Loucy (cell line): ENCODE measurements around the gene SLC25A21.

Source experiments
- H2AFZ ChIP-seq: fragments of 200-600 bp; sonication (generic); 2 replicates; pipeline ENCODE4 v1.6.0; 2016; ENCODE audit warnings: antibody characterized with exemption, mild to moderate bottlenecking, low read length, moderate library complexity
- H3F3A ChIP-seq: fragments of 200-600 bp; 2 replicates; pipeline ENCODE4 v1.6.0; 2016; ENCODE audit warnings: antibody characterized with exemption, low read depth, mild to moderate bottlenecking
- H3K27me3 ChIP-seq: fragments of 200-600 bp; sonication (generic); 2 replicates; pipeline ENCODE4 v1.6.1; 2014; ENCODE audit warnings: low read length, mild to moderate bottlenecking; ENCODE audit not compliant: insufficient read depth, poor library complexity, severe bottlenecking
- H3K36me3 ChIP-seq: fragments of 200-600 bp; sonication (generic); 2 replicates; pipeline ENCODE4 v1.6.1; 2016; ENCODE audit warnings: low read length; ENCODE audit not compliant: insufficient read depth
- H3K4me1 ChIP-seq: fragments of 200-600 bp; sonication (generic); 2 replicates; pipeline ENCODE4 v1.5.1; 2014; ENCODE audit warnings: low read length, mild to moderate bottlenecking; ENCODE audit not compliant: insufficient read depth, poor library complexity, severe bottlenecking
- H3K4me2 ChIP-seq: fragments of 200-600 bp; sonication (generic); 2 replicates; pipeline ENCODE4 v1.6.0; 2014; ENCODE audit warnings: antibody characterized with exemption, low read length, low read depth, mild to moderate bottlenecking; ENCODE audit not compliant: poor library complexity, severe bottlenecking
- H3K4me3 ChIP-seq: fragments of 200-600 bp; sonication (generic); 2 replicates; pipeline ENCODE4 v1.5.1; 2014; ENCODE audit warnings: low read length, mild to moderate bottlenecking, mixed read lengths; ENCODE audit not compliant: poor library complexity, severe bottlenecking
- H3K79me2 ChIP-seq: fragments of 200-600 bp; sonication (generic); 2 replicates; pipeline ENCODE4 v1.6.1; 2014; ENCODE audit warnings: low read length; ENCODE audit not compliant: insufficient read depth
- H3K9ac ChIP-seq: fragments of 200-600 bp; sonication (generic); 2 replicates; pipeline ENCODE4 v1.6.0; 2014; ENCODE audit warnings: mild to moderate bottlenecking, low read depth, low read length, moderate library complexity; ENCODE audit not compliant: poor library complexity, severe bottlenecking
- H3K9me2 ChIP-seq: fragments of 200-600 bp; sonication (generic); replicated peaks from 2 replicates; pipeline ENCODE4 v1.6.1; 2016; ENCODE audit warnings: low read depth, low read length, mixed read lengths
- H3K9me3 ChIP-seq: fragments of 200-600 bp; sonication (generic); 2 replicates; pipeline ENCODE4 v1.6.1; 2014; ENCODE audit warnings: mild to moderate bottlenecking, antibody characterized with exemption, low read length, low read depth; ENCODE audit not compliant: insufficient read depth
- H4K20me1 ChIP-seq: fragments of 200-600 bp; sonication (generic); 2 replicates; pipeline ENCODE4 v1.6.0; 2014; ENCODE audit warnings: antibody characterized with exemption, low read length, mild to moderate bottlenecking; ENCODE audit not compliant: insufficient read depth, poor library complexity, severe bottlenecking
- CTCF ChIP-seq: fragments of 200-600 bp; sonication (generic); conservative IDR thresholded peaks from 2 replicates; pipeline ENCODE4 v1.5.1; 2014; ENCODE audit warnings: mild to moderate bottlenecking, antibody characterized with exemption, low read length
- EZH2phosphoT487 ChIP-seq: fragments of 200-600 bp; IDR thresholded peaks from 2 replicates; pipeline ENCODE4 v1.6.1; 2018; ENCODE audit warnings: antibody characterized with exemption, mild to moderate bottlenecking, moderate library complexity, borderline replicate concordance

SLC25A21 gene

GRCh38 chr14:36785511-36785910, 386.9 kb downstream of the SLC25A21 start:
- Histone ChIP-seq H3K79me2 (no peaks in the 10 kb centered on the region), H3K9ac (no peak overlapping the region)

GRCh38 chr14:36784541-36784940, 387.9 kb downstream of the SLC25A21 start:
- no peak overlapping the region for H3K4me2 ChIP-seq
- no peaks in the 10 kb centered on the region for H3K9me3 ChIP-seq
- H3K27me3 ChIP-seq = no peaks in the 10 kb centered on the region
- no peak overlapping the region for H3K4me3 ChIP-seq
- TF ChIP-seq CTCF (no peak), EZH2phosphoT487 (no peak)
- no peaks in the 10 kb centered on the region for H3F3A ChIP-seq
- H3K9me2 ChIP-seq = no peaks in the 10 kb centered on the region
- H3K9ac ChIP-seq = no peak overlapping the region
- H3K4me1 ChIP-seq = no peaks in the 10 kb centered on the region
- no peaks in the 10 kb centered on the region for H3K36me3 ChIP-seq
- H3K79me2 ChIP-seq = no peaks in the 10 kb centered on the region
- no peaks in the 10 kb centered on the region for H4K20me1 ChIP-seq
- H2AFZ ChIP-seq = no peak overlapping the region

More at GRCh38 chr14:36785511-36785910, 386.9 kb downstream of the SLC25A21 start:
- Histone ChIP-seq H3K36me3 (no peaks in the 10 kb centered on the region), H3K4me2 (no peak overlapping the region), H3F3A (no peaks in the 10 kb centered on the region), H3K9me3 (no peaks in the 10 kb centered on the region), H2AFZ (no peak overlapping the region), H4K20me1 (no peaks in the 10 kb centered on the region), H3K4me3 (no peak overlapping the region), H3K9me2 (no peaks in the 10 kb centered on the region), H3K4me1 (no peaks in the 10 kb centered on the region), H3K27me3 (no peaks in the 10 kb centered on the region)
- TF ChIP-seq EZH2phosphoT487 (no peak), CTCF (no peak)

- no peaks in the 10 kb centered on the region for H3K4me1 ChIP-seq
- H3K79me2 ChIP-seq = no peaks in the 10 kb centered on the region
- TF ChIP-seq CTCF = no peak
- TF ChIP-seq EZH2phosphoT487 = no peak
- H3K4me2 ChIP-seq = no peak overlapping the region
- no peaks in the 10 kb centered on the region for H4K20me1 ChIP-seq
- no peaks in the 10 kb centered on the region for H3K36me3 ChIP-seq
- no peaks in the 10 kb centered on the region for H3K27me3 ChIP-seq
- H3K9me2 ChIP-seq = no peaks in the 10 kb centered on the region
- no peak overlapping the region for H2AFZ ChIP-seq
- no peaks in the 10 kb centered on the region for H3K9me3 ChIP-seq
- no peak overlapping the region for H3K9ac ChIP-seq
- no peak overlapping the region for H3K4me3 ChIP-seq
- H3F3A ChIP-seq = no peaks in the 10 kb centered on the region
Measured at GRCh38 chr14:36781897-36782296, 390.5 kb downstream of the SLC25A21 start.
